Activated CD4-positive, CD25-positive, alpha-beta regulatory T cell (primary cell): ENCODE results near the gene SPATS2.
"Not testable (repeated sequence)": the region's sequence is repeated elsewhere in the genome, so short reads cannot be mapped to it uniquely, and the experiment has no call there.

Source experiments
- DNase-seq, 4 experiments: peaks; one replicate each; lab custom pipeline; 2025; lab: John Stamatoyannopoulos, UW

SPATS2 gene

DNA sequence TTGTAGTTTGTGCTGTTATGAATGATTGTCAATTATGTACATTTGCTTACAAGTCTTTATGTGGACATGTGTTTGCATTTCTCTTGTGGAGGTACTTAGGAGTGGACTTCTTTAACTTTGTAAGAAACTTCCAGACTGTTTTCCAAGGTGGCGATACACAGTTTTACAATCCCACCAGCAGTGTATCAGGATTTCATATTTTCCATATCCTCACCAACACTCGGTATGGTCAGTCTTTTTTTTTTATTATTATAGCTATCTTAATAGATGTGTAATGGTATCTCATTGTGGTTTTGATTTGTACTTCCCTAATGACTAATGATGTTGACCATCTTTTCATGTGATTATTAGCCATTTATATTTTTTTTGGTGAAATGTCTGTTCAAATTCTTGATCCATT is 97.9 kb downstream of the SPATS2 start:
- DNase-seq, result no peak

DNA sequence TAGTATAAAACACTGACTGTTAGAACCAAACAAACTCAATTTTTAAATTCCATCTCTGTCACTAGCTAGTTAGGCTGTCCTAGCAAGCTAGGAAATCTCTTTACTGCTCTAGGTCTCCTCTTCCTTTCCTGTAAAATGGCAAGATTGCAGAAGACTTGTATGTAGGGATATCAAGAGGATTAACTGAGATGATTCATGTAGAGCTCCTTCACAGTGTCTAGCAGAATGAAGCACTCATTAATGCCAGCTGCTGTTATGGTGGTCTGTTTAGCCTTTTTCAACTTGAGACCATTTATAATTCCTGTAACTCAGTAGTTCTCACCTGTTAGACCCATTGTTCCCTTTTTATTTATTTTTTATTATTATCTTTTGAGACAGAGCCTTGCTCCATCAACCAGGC is 103.7 kb downstream of the SPATS2 start:
- DNase-seq, result no peak

DNA sequence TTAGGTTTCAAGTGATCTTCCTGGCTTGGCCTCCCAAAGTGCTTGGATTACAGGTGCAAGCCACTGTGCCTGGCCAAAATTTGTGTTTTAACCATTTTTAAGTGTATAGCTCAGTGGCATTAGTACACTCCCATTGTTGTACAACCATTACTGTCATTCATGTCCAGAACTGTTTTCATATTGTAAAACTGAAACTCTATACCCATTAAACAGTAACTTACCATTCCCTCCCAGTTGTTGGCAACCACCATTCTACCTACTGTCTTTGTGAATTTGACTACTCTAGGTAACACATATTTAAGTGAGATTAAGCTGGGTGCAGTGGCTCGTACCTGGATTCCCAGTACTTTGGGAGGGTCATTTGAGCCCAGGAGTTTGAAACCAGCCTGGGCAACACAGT is 104.3 kb downstream of the SPATS2 start:
- no peak for DNase-seq

DNA sequence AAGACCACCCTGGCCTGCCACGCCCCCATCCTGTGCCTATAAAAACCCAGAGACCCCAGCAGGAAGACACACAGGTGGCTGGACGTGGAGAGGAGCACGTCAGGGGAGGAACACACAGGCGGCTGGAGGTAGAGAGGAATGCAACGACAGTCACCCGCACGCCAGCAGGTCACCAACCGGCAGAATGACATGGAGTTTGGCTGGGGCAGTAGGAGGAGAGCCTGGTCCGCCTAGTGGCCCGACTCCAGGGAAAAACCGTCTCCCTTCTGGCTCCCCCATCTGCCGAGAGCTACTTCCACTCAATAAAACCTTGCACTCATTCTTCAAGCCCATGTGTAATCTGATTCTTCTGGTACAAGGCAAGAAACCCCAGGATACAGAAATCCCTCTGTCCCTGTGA is 108.8 kb downstream of the SPATS2 start:
- no peak for DNase-seq

DNA sequence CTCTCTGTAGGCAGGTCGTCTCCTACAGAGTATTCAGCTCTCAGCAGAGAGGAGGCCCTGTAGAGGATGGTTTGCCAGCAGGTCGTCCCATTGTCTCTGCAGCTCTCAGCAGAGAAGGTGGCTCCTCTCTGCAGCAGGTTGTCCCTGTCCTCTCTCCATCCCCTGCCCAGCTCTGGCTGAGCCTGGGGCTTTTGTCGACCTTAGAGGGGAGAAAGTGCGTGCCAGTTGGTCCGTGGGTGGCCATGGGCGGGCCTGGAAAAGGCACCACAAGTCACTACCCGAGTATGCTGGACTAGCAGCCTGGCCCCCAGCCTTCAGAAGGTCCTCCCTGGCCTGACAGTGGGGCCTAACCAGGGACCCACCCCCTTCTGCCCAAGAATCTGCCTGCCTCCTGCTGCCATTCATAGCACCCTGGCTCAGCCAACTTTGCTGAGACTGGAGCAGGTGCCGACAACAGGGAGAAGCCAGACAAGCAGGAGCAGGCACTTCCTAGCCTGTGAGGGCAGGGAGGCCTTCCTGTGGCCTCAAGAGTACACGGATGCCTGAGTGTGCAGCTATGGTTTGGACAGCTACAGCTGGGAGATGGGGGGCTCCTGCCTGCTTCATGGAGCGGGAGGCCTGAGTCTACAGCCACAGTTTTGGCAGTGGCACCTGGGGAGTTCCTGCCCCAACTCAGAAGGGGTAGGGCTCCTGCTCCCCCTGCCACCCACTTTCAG is 111.8 kb downstream of the SPATS2 start:
- DNase-seq, result no peak

DNA sequence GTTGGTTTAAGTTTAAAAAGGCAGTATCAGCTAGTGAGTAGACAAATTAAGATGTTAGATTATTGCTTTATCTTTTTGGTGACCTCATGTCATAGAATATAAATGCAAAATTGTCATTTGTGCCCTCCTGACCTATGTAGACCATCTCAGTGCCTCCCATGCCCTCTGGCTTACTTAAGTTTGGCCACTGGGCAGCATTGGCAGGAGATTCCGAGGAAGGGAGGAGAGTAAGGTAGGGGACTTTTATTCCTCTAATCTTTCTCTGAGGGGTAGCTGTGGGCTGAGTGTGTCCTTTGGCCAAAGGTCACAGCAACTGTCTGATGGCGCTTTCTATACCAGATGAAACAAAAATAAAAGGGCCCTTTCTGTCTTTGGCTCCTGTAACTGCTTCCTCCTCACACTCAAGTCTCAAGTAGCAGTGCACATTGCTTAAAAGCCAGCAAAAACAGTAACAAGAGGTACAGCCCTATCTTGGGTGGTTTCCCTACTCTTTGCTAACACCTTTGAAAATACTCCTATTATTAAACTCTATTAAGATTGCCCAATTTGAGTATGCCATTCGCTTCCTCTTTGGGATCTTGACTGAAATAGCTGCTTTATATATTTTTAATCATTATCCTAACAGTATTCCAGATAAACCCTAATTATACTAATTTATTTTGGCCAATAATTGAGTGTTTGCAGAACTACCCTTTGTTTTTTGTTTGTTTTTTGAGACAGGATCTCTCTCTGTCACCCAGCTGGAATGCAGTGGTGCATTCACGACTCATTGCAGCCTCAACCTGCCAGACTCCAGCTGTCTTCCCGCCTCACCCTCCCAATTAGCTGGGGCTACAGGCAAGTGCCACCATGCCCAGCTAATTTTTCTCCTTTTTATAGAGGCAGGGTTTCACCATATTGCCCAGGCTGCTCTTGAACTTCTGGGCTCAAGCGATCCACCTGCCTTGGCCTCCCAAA is 115.1 kb downstream of the SPATS2 start:
- DNase-seq, result no peak

DNA sequence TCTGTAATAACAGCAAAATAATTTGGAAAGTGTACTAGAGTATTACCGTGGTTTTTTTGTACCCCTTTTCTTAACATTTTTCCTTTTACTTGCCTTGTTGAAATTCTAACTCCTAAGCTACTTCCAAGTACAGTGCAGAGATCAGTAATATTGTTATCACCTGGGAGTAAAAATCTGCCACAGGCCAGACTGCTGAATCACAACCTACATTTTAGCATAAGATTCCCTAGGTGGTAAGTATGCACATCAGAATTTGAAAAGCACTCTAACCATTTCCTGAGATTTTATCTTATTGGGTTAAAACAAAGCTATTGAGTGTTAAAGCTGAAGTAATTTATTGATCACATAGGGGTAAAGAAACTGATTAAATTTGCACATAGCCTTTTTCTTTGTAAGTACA is 116.4 kb downstream of the SPATS2 start:
- DNase-seq, result no peak

DNA sequence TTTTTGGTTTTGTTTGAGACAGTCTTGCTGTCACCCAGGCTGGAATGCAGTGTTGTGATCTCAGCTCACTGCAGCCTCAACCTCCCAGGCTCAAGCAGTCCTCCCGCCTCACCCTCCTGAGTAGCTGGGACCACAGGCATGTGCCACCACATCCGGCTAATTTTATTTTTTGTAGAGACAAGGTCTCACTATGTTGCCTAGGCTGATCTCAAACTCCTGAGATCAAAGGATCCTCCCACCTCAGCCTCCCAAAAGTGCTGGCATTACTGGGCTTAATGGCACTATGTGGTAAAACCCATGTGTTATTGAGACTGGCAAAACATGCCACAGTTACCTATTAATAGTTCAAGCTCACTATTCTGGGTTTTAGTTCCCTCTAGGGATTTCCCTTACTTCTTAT is 120.3 kb downstream of the SPATS2 start:
- no peak for DNase-seq

DNA sequence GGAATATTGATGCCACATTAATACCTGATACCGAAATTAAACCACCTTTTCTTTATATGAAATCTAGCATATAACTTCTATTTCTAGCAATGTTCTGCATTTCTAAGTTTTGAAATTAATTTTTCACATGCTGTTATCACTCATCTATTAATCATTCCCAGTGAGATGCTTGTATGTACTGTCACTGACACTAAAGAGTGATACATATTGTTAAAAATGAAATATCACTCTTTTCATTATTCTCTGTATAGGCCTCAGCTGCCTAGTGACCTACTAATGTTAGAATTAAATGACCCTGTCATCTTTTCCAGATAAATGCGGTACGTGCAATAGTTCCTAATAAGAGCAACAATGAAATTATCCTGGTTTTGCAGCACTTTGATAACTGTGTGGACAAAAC is 121.9 kb downstream of the SPATS2 start:
- DNase-seq, result no peak

DNA sequence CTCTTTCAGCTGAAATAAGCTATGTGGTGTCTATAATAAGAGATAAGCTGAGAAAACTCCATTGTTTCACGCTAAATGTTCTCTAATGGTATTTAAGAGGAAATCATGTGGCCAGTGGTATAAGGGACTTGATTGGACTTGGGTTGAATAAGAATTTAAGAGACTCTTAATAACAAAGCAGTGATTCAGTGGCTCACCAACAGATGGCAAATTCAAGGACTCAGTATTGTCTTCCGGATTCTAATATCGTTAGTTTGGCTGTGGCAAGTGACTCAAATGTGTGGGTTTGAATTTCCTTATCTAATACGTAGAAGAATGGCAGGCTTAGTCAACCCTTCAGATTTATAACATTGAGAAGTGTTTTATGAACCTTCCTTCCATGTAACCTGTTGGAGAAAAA is 122.5 kb downstream of the SPATS2 start:
- DNase-seq, result no peak

DNA sequence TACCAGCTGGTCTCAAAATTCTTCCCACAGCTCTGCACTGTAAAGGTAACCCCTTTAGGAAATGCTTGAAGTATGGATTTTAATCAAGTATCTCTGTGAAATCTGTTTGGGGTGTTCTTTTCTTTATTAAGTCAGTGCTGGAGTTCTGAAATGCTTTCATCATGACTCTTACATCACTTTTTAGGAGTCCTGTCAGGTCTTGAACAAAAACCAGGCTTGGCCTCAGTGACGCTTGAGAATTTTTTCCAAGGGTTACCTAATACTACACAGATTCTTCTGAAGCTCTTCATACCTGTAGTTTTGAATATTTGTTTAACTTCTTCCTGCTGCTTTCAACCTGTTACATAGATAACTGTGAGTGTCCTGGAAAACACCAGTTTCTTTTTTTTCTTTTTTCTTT is 124.6 kb downstream of the SPATS2 start:
- DNase-seq, result no peak

DNA sequence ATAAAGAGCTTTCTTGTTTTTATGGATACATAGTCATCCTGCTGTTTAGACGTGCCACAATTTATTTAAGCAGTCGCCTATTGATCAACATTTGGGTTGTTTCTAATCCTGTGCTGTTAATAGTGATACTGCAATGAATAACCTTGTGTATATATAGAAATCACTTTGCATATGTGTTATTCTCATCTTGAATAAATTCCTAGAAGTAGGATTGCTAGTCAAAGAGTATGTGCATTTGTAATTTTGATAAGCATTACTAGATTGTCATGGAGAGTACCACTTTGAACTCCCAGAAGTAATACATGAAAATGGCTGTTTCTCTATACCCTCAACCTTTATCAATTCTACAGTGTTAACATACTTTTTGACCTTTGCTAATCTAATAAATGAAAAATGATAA is 126.6 kb downstream of the SPATS2 start:
- DNase-seq, result no peak

DNA sequence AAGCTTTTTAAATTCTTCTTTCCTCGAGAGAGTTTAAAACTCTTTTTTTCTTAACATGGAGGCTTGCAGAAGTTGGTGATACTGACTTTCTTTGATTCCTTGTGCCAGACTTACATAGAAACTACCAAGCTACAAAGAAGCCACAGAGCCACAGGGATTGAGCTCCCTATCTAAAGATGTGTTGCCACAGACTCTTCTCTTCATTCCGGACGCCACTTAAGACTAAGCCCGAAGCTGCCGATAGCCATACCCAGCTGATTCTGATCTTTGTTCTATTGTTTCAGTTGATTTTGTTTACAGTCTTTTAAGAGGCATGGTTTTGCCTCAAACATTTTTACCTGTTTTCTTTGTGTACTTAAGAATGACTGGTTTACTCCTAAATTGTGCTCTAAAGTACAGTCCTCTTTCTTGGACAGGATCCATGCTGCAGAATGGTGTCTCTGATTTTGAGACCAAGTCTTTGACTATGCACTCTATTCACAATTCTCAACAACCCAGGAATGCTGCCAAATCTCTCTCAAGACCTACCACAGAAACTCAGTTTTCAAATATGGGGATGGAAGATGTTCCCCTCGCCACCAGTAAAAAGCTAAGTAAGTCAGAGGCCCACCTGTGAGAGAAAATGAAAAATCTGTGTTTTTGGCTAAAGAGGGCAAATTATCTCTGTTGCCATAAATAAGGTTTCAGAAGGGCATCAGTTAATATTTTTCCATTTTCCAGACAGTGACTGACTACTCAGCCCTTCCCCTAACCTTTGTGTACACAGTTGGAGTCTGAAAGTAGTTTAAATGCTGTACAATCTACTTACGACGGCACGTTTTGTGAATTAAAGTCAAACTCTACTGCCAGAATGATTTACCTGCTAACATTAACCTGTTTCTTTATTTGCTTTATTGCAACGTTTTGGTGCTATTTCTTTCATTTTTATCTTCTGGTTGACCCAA is 129.4 kb downstream of the SPATS2 start:
- no peak for DNase-seq

DNA sequence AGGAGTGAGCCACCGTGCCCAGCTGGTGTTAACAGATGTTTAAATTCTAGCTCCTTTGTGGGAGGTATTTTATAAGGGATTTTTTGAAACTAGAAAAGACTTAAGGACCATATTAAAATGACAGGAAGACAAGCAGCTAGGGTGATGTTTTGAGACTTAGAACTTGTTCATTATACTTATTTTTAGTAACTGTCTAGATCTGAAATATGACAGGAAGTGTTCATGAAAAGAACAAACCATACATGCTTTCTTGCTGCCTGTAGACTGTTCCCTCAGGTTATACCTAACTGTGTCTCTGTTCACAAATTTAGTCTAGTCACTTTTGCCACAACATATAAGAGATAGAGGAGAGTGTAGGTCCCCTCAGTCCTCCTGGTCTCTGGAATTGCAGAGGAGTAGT is 134.6 kb downstream of the SPATS2 start:
- DNase-seq, result no peak

DNA sequence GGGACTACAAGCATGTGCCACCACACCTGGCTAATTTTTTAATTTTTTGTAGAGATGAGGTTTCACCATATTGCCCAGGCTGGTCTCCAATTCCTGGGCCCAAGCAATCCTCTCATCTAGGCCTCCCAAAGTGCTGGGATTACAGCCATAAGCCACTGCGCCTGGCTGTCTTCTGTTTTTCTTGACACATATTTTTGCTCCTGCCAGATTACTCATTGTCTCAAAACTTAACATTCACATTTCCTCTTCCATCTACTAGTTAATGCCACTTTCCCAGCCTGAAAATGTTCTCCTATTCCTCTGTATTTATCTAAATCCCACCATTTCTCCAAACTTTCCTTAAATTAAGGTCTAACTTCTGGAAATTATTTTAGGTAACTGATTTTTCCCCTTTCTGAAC is 135.3 kb downstream of the SPATS2 start:
- DNase-seq, result no peak

DNA sequence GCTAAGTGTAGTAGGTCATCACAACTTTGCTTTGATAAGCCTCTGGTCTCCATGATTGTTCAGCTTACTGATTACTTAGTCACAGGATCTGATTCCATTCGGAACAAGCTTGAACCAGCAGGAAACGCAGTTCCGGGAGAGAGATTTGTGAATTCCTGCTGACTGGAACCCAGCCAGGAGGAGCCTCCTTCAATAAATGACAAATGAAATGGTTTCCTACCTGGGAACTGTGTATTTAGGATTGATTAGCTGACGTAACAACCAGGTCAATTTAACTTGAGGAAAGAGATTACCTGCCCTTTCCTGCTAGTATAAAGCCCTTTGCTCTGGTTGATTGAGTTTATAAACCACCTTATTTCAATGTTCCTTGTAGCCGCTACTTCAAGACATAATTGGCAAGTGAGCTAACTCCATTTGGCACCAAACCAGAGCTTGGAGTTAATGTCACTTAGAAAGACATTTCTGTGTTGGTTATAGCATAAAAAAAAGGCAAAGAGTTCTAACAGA is 136.5 kb downstream of the SPATS2 start:
- DNase-seq, result no peak

DNA sequence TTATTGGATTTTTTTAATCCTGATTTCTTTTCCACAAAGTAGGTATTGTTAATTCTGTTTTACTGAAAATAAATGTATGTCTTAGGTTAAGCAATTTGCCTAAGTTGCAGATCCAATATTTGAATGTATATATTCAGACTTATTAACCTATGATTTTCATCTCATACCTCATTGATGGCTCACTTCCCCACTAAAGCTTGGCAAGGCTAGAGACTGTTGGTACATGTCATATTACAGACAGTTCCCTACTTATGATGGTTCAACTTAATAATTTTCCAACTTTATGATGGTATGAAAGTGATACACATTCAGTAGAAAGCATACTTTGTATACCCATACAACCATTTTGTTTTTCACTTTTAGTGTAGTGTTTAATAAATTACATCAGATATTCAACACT is 138.4 kb downstream of the SPATS2 start:
- no peak for DNase-seq

DNA sequence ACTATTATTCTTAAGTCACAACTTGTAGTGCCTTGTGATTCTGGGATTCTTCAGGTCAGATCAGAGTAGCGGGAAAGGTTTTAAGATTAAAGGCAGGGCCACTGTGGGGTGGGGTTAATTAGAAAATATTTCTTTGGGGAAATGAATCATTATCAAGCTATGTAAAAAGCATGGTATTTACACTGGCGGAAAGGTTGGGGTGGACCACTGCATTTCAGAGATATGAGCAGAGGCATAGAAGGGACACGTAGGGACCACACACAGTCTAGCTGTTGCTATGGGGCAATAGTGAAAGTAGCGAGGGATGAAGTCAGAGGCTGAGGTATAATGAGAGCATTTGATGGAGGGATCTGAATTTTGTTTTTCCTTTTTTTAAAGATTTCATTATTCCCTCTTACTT is 139.9 kb downstream of the SPATS2 start:
- DNase-seq, result no peak

DNA sequence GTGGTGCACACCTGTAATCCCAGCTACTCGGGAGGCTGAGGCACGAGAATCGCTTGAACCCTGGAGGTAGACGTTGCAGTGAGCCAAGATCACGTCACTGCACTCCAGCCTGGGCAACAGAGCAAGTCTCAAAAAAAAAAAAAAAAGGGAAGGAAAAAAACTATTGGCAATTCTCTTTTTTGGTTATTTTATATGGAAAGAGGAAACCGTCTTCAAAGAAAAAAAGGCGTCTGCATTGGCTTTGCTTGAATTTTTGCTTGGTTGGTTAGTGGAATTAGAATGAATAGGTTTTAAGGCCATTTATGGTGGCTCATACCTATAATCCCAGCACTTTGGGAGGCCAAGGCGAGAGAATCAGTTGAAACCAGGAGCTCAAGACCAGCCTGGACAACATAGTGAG is 142.4 kb downstream of the SPATS2 start:
- DNase-seq, result not testable (repeated sequence)

DNA sequence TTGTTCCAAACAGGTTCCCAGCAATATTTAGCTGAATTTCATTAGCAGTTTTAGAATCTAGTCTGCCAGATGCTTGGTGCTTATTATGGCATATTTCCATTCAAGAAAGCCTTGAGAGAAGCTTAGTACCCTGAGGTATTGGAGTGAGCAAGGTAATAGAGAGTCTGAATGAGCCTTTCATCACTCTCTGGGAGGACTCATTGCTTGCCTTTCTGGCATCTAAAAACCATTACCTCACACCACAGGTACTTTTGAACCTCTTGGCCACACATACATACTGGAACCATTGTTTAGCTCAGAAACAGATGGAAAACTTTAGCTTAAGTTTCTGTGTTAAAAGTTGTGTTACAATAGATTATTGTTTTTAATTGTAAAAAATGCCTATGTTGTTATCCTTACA is 144.1 kb downstream of the SPATS2 start:
- no peak for DNase-seq

DNA sequence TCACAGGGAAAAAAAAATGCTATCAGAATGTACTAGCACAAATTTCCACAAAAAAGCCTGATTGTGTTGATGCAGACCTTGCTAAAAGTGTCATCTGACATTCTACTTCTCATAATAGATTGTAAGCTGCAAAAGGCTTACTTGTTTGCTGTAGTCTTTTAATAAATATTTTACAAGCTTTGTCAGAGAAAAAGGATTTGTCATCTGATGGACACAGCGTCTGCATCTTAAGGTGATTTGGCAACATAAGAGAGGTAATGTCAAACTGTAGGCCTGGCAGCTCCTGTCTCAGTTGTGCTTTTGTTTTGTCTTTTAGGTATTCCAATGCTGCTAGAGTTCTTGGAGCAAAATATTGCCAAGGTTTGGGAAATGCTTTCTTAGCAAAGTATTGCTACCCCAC is 145.3 kb downstream of the SPATS2 start:
- no peak for DNase-seq

DNA sequence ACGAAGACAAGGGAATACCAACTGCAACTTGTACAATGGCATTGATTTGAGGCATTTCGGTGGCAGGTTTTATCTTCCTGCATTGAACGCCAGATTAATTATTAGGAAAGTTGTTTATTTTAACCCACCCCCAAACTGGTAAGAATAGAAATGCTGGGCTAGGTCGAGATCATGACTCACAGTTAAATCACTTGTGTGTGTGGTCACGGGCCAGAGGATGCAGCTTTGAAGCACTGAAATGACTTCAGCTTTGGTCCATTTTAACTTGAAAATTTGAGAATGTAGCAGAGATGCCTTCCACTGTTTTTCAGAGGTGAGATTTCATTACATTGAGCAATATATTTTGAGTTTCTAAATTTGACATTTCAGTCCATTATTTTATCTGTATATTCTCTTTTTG is 148.0 kb downstream of the SPATS2 start:
- no peak for DNase-seq
